ENCODE measurements around the gene CCDC195. TPM values are rescaled to one million over a fixed set of nuclear protein-coding genes. Genes with fewer than 3 reads are reported as not detected.

CCDC195 gene
- total RNA-seq, 3 donors from 2014 or later = not detected

GRCh38 chr2:224682134-224682533, 34.0 kb downstream of the CCDC195 start:
- H3K36me3 ChIP-seq = no peaks in the 10 kb centered on the region
- H3K4me1 ChIP-seq = no peaks in the 10 kb centered on the region
- H3K4me3 ChIP-seq = no peak overlapping the region
- H3K9me3 ChIP-seq = no peaks in the 10 kb centered on the region
- no peak for TF ChIP-seq POLR2A (IDR thresholded peaks at IDR 0.05)
- TF ChIP-seq CTCF (IDR thresholded peaks at IDR 0.05) = no peak
- TF ChIP-seq POLR2AphosphoS5 (IDR thresholded peaks at IDR 0.05) = no peak
- no peak for DNase-seq (ENCODE audit: low spot score in 2 of 2)
- H3K27ac ChIP-seq = no peak overlapping the region
- intact Hi-C loops (cut with DNase I; ENCODE audit: low total_unique reads) = no loop called here
- no peaks in the 10 kb centered on the region for H3K27me3 ChIP-seq

GRCh38 chr2:224671731-224672130, 44.4 kb downstream of the CCDC195 start:
- Histone ChIP-seq H3K27me3 (no peaks in the 10 kb centered on the region), H3K9me3 (no peaks in the 10 kb centered on the region), H3K4me1 (no peaks in the 10 kb centered on the region), H3K36me3 (no peaks in the 10 kb centered on the region), H3K4me3 (no peak overlapping the region), H3K27ac (no peak overlapping the region)
- intact Hi-C loops (cut with DNase I; ENCODE audit: low total_unique reads) = loop anchor here (10.0 kb wide), 1 partner anchor 1017 kb away; no protein-coding TSS in a partner anchor
- DNase-seq (ENCODE audit: low spot score in 2 of 2) = no peak
- TF ChIP-seq POLR2AphosphoS5 (IDR thresholded peaks at IDR 0.05) (no peak), POLR2A (IDR thresholded peaks at IDR 0.05) (no peak), CTCF (IDR thresholded peaks at IDR 0.05) (no peak)

GRCh38 chr2:224670203-224670602, 46.0 kb downstream of the CCDC195 start:
- H3K36me3 ChIP-seq = no peaks in the 10 kb centered on the region
- no peaks in the 10 kb centered on the region for H3K9me3 ChIP-seq
- no peak for TF ChIP-seq POLR2A (IDR thresholded peaks at IDR 0.05)
- no peak for TF ChIP-seq CTCF (IDR thresholded peaks at IDR 0.05)
- no peak for TF ChIP-seq POLR2AphosphoS5 (IDR thresholded peaks at IDR 0.05)
- no peak overlapping the region for H3K27ac ChIP-seq
- intact Hi-C loops (cut with DNase I; ENCODE audit: low total_unique reads) = loop anchor here (10.0 kb wide), 1 partner anchor 1015 kb away; no protein-coding TSS in a partner anchor
- DNase-seq (ENCODE audit: low spot score in 2 of 2) = no peak
- no peak overlapping the region for H3K4me3 ChIP-seq
- no peaks in the 10 kb centered on the region for H3K4me1 ChIP-seq
- no peaks in the 10 kb centered on the region for H3K27me3 ChIP-seq

GRCh38 chr2:224669449-224669848, 46.7 kb downstream of the CCDC195 start:
- TF ChIP-seq CTCF (IDR thresholded peaks at IDR 0.05) = no peak
- no peak for TF ChIP-seq POLR2AphosphoS5 (IDR thresholded peaks at IDR 0.05)
- no peak for TF ChIP-seq POLR2A (IDR thresholded peaks at IDR 0.05)

GRCh38 chr2:224668123-224668909, 47.8 kb downstream of the CCDC195 start:
- no peak overlapping the region for H3K27ac ChIP-seq
- no peak for TF ChIP-seq POLR2AphosphoS5 (IDR thresholded peaks at IDR 0.05)
- no peak for TF ChIP-seq POLR2A (IDR thresholded peaks at IDR 0.05)
- no peak for TF ChIP-seq CTCF (IDR thresholded peaks at IDR 0.05)
- no peak for DNase-seq (ENCODE audit: low spot score in 2 of 2)
- peaks cover 0 to 2% of the 10 kb centered on the region in 2 donors for H3K9me3 ChIP-seq
- H3K4me3 ChIP-seq = no peak overlapping the region
- intact Hi-C loops (cut with DNase I; ENCODE audit: low total_unique reads) = no loop called here
- no peaks in the 10 kb centered on the region for H3K4me1 ChIP-seq
- H3K27me3 ChIP-seq = no peaks in the 10 kb centered on the region
- no peaks in the 10 kb centered on the region for H3K36me3 ChIP-seq

More at GRCh38 chr2:224669449-224669848, 46.7 kb downstream of the CCDC195 start:
- H3K27me3 ChIP-seq = no peaks in the 10 kb centered on the region
- H3K27ac ChIP-seq = no peak overlapping the region
- intact Hi-C loops (cut with DNase I; ENCODE audit: low total_unique reads) = no loop called here
- no peaks in the 10 kb centered on the region for H3K9me3 ChIP-seq
- H3K4me3 ChIP-seq = no peak overlapping the region
- H3K36me3 ChIP-seq = no peaks in the 10 kb centered on the region
- DNase-seq (ENCODE audit: low spot score in 2 of 2) = no peak
- H3K4me1 ChIP-seq = no peaks in the 10 kb centered on the region

Measured in breast epithelium (tissue), 4 donors.